MCF 10A (cell line): Measurements from ENCODE around the gene GOLGA2. TPM values are rescaled to one million over a fixed set of nuclear protein-coding genes. Genes with fewer than 3 reads are reported as not detected.

Experiments
- BruUV-seq: library from RNA; stranded (reverse); fragments of 400-500 nt; replicated peaks from 2 replicates; lab custom pipeline; 2021; lab: Mats Ljungman, UMichigan
- CTCF ChIA-PET: fragments of 300-600 bp; sonication (Branson Sonifier 250); formaldehyde crosslinking; extraction: SDS; loops from one replicate; lab custom pipeline; 2021; ENCODE audit warnings: antibody characterized with exemption, inconsistent platforms; lab: Yijun Ruan, JAX
- POLR2A ChIA-PET: fragments of 300-600, 350-650 bp; sonication (Branson Sonifier 250); formaldehyde crosslinking; extraction: SDS; loops from one replicate; lab custom pipeline; 2020; ENCODE audit warnings: antibody characterized with exemption, inconsistent platforms; lab: Yijun Ruan, JAX
- DNase-seq: peaks from one replicate; pipeline ENCODE4 v3.0.0-alpha.2; 2018; ENCODE audit not compliant: unreplicated experiment
- H3K27ac Mint-ChIP-seq: one replicate; pipeline ENCODE4 v1.8.0; 2022; ENCODE audit warnings: mild to moderate bottlenecking, low read depth, mixed read lengths; ENCODE audit not compliant: unreplicated experiment
- H3K27me3 Mint-ChIP-seq: one replicate; pipeline ENCODE4 v1.8.0; 2022; ENCODE audit warnings: mixed read lengths; ENCODE audit not compliant: insufficient read depth, unreplicated experiment
- H3K36me3 Mint-ChIP-seq: one replicate; pipeline ENCODE4 v1.8.0; 2022; ENCODE audit warnings: mild to moderate bottlenecking, moderate library complexity, mixed read lengths; ENCODE audit not compliant: insufficient read depth, unreplicated experiment
- H3K4me1 Mint-ChIP-seq: one replicate; pipeline ENCODE4 v1.8.0; 2022; ENCODE audit warnings: mixed read lengths; ENCODE audit not compliant: insufficient read depth, unreplicated experiment
- H3K4me3 Mint-ChIP-seq: one replicate; pipeline ENCODE4 v1.8.0; 2022; ENCODE audit warnings: mild to moderate bottlenecking, moderate library complexity, mixed read lengths; ENCODE audit not compliant: unreplicated experiment
- H3K9me3 Mint-ChIP-seq: one replicate; pipeline ENCODE4 v1.8.0; 2022; ENCODE audit warnings: mixed read lengths; ENCODE audit not compliant: unreplicated experiment
- CTCF ChIP-seq: fragments of 200-600 bp; IDR thresholded peaks from one replicate; pipeline ENCODE4 v1.8.0; 2022; ENCODE audit warnings: antibody characterized with exemption, mild to moderate bottlenecking; ENCODE audit not compliant: unreplicated experiment
- intact Hi-C: fragments of 100-400 bp; cut with micrococcal nuclease; formaldehyde crosslinking; loops from 2 replicates; pipeline ENCODE4 v1.14.1; 2022
- total RNA-seq: library from RNA; stranded (reverse); gene quantifications from 2 replicates; pipeline ENCODE4 v1.2.3, GENCODE V29; 2022

Gene GOLGA2
- total RNA-seq, 1 experiment from 2014 or later = 124 TPM

GRCh38 chr9:128214571-128215490, 61.0 kb downstream of the GOLGA2 start:
- POLR2A ChIA-PET = interaction anchor here (0.6 kb wide), 1 partner anchor 1342 kb away, joined by 4 read pairs; no protein-coding TSS in a partner anchor
- Mint-ChIP-seq H3K27me3 (peaks cover 15% of the 10 kb centered on the region), H3K4me1 (peaks cover 8% of the 10 kb centered on the region), H3K27ac (no peak overlapping the region), H3K36me3 (no peaks in the 10 kb centered on the region), H3K9me3 (no peaks in the 10 kb centered on the region), H3K4me3 (no peak overlapping the region)
- TF ChIP-seq CTCF = no peak
- intact Hi-C loops = no loop called here
- CTCF ChIA-PET = interaction anchor here (0.7 kb wide), 1 partner anchor 37 kb away, joined by 3 read pairs; no protein-coding TSS in a partner anchor
- DNase-seq = no peak
- BruUV-seq = no TSS peak

GRCh38 chr9:128213746-128214497, 61.9 kb downstream of the GOLGA2 start:
- no peak for DNase-seq
- Mint-ChIP-seq H3K4me3 (no peak overlapping the region), H3K27me3 (peaks cover 15% of the 10 kb centered on the region), H3K27ac (no peak overlapping the region), H3K36me3 (no peaks in the 10 kb centered on the region), H3K9me3 (no peaks in the 10 kb centered on the region), H3K4me1 (peaks cover 8% of the 10 kb centered on the region)
- no peak for TF ChIP-seq CTCF
- CTCF ChIA-PET = interaction anchor here (0.7 kb wide), 1 partner anchor 38 kb away, joined by 3 read pairs; no protein-coding TSS in a partner anchor
- intact Hi-C loops = no loop called here
- BruUV-seq = no TSS peak
- POLR2A ChIA-PET = interaction anchor here (0.6 kb wide), 1 partner anchor 1341 kb away, joined by 4 read pairs; no protein-coding TSS in a partner anchor

- Mint-ChIP-seq H3K9me3 (no peaks in the 10 kb centered on the region), H3K36me3 (no peaks in the 10 kb centered on the region), H3K27me3 (peaks cover 24% of the 10 kb centered on the region), H3K4me3 (no peak overlapping the region), H3K4me1 (peaks cover 5% of the 10 kb centered on the region), H3K27ac (no peak overlapping the region)
- BruUV-seq = no TSS peak
- no peak for TF ChIP-seq CTCF
- CTCF ChIA-PET = interaction anchor here (0.7 to 0.8 kb wide), 2 partner anchors 11 to 131 kb away, joined by 3 read pairs; no protein-coding TSS in a partner anchor
- DNase-seq = no peak
- POLR2A ChIA-PET = interaction anchor here (0.5 kb wide), 1 partner anchor 335 kb away, joined by 4 read pairs; no protein-coding TSS in a partner anchor
- intact Hi-C loops = no loop called here
These were observed 63.9 kb downstream of the GOLGA2 start for GRCh38 chr9:128211981-128212281.
